Osteocyte (in vitro differentiated cells): ENCODE measurements around the gene TNPO2. TPM values are rescaled to one million over a fixed set of nuclear protein-coding genes. Genes with fewer than 3 reads are reported as not detected.

Experiments
- DNase-seq: peaks from one replicate; pipeline ENCODE4 v3.0.0; 2021; ENCODE audit warnings: mixed read lengths; ENCODE audit not compliant: unreplicated experiment; ENCODE audit errors: extremely low spot score
- H3K27ac Mint-ChIP-seq: one replicate; pipeline ENCODE4 v1.8.0; 2021; ENCODE audit warnings: mild to moderate bottlenecking, mixed read lengths; ENCODE audit not compliant: unreplicated experiment
- H3K27me3 Mint-ChIP-seq: one replicate; pipeline ENCODE4 v1.8.0; 2021; ENCODE audit warnings: mixed read lengths; ENCODE audit not compliant: unreplicated experiment
- H3K36me3 Mint-ChIP-seq: one replicate; pipeline ENCODE4 v1.8.0; 2021; ENCODE audit warnings: mixed read lengths; ENCODE audit not compliant: unreplicated experiment
- H3K4me1 Mint-ChIP-seq: one replicate; pipeline ENCODE4 v1.8.0; 2021; ENCODE audit warnings: mixed read lengths; ENCODE audit not compliant: unreplicated experiment
- H3K4me3 Mint-ChIP-seq: one replicate; pipeline ENCODE4 v1.8.0; 2021; ENCODE audit warnings: mild to moderate bottlenecking, moderate library complexity, mixed read lengths; ENCODE audit not compliant: unreplicated experiment
- H3K9me3 Mint-ChIP-seq: one replicate; pipeline ENCODE4 v1.8.0; 2021; ENCODE audit warnings: mixed read lengths; ENCODE audit not compliant: unreplicated experiment
- total RNA-seq: library from RNA; stranded (reverse); gene quantifications from 2 replicates; pipeline ENCODE4 v1.2.1, GENCODE V29; 2021
- TF ChIP-seq, protein P1 (sequence below): fragments of 200-600 bp; sonication (generic); IDR thresholded peaks from 2 replicates; pipeline ENCODE4 v1.5.0; 2021; ENCODE audit warnings: antibody characterized with exemption, mild to moderate bottlenecking, moderate library complexity

The TNPO2 gene
- total RNA-seq, 1 donor from 2014 or later, result 93.3 TPM

DNA sequence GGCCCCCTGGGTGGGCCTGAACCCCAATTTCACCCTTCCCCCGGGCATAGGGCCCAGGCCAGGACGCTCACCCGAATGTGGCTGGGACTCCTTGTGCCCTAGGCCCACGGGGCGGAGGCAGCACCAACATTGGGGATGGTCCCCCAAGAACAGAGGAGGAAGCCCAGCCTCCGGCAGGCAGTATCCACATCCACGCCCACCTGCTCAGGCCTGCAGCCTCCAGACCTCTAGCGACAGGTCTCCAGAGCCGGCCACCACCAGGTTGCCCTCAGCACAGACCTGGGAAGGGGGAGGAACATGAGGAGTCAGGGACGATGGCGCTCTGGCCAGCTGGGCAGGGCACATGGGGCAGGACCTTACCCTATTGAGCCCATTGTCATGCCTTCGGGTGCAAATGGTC lies 34.7 kb downstream of the TNPO2 start:
- DNase-seq, result no peak
- no peaks in the 10 kb centered on the region for H3K36me3 Mint-ChIP-seq
- no peak overlapping the region for H3K4me3 Mint-ChIP-seq
- no peaks in the 10 kb centered on the region for H3K9me3 Mint-ChIP-seq
- no peak overlapping the region for H3K27ac Mint-ChIP-seq
- no peaks in the 10 kb centered on the region for H3K4me1 Mint-ChIP-seq
- H3K27me3 Mint-ChIP-seq, result no peaks in the 10 kb centered on the region
- TF ChIP-seq, protein P1, sequence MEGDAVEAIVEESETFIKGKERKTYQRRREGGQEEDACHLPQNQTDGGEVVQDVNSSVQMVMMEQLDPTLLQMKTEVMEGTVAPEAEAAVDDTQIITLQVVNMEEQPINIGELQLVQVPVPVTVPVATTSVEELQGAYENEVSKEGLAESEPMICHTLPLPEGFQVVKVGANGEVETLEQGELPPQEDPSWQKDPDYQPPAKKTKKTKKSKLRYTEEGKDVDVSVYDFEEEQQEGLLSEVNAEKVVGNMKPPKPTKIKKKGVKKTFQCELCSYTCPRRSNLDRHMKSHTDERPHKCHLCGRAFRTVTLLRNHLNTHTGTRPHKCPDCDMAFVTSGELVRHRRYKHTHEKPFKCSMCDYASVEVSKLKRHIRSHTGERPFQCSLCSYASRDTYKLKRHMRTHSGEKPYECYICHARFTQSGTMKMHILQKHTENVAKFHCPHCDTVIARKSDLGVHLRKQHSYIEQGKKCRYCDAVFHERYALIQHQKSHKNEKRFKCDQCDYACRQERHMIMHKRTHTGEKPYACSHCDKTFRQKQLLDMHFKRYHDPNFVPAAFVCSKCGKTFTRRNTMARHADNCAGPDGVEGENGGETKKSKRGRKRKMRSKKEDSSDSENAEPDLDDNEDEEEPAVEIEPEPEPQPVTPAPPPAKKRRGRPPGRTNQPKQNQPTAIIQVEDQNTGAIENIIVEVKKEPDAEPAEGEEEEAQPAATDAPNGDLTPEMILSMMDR, result no peak

DNA sequence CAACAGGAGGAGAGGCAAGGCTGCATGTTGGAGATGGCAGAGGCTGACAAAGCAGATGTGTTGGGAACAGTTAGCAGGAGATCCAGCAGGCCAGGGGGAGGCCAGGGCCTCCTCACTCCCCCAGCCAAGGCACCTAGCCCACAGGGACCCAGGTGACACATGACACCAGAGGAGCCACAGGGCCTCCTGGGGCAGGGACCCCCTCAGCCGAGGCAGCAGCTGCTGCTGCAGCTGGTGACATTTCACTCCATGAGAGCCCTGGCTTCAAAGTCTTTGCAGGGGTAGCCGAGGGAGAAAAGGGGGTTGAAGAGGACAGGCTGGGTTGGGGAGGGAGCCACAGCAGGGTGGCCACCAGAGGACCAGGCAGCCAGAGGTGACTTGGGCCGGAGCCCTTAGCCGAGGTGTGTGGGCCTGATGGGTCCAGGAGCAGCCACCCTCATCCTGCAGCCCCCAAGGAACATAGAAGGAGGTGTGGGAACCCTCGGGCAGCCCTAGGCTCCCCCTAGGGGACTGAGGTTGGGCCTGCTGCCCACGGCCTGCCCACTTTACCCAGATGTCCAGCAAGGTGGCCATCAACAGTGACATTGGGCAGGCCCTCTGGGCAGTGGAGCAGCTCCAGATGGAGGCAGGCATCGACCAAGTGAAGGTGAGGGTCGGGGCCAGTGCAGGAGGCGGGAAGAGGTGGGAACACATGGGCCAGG lies 36.1 kb downstream of the TNPO2 start, which contains the start of gene GNG14:
TSS of gene GNG14 (plus strand) at position 503 of the 701 bp plus-strand sequence. CDS start at position 554, 51 bp downstream.
- Mint-ChIP-seq H3K36me3 (no peaks in the 10 kb centered on the region), H3K4me1 (no peaks in the 10 kb centered on the region), H3K27me3 (no peaks in the 10 kb centered on the region), H3K4me3 (no peak within 1 kb of the TSS), H3K27ac (no peak within 1 kb of the TSS), H3K9me3 (no peaks in the 10 kb centered on the region)
- TF ChIP-seq, protein P1, result no peak
- no peak for DNase-seq

GRCh38 chr19:12685831-12686230 lies 37.9 kb downstream of the TNPO2 start:
- no peaks in the 10 kb centered on the region for H3K36me3 Mint-ChIP-seq
- H3K27me3 Mint-ChIP-seq, result no peaks in the 10 kb centered on the region
- no peak overlapping the region for H3K27ac Mint-ChIP-seq
- H3K4me1 Mint-ChIP-seq, result peaks cover 4% of the 10 kb centered on the region
- H3K4me3 Mint-ChIP-seq, result no peak overlapping the region
- no peaks in the 10 kb centered on the region for H3K9me3 Mint-ChIP-seq
- DNase-seq, result no peak
- TF ChIP-seq, protein P1, result no peak

GRCh38 chr19:12681074-12681987 lies 42.4 kb downstream of the TNPO2 start, which contains the start of gene DHPS:
Gene DHPS (minus strand): TSS chr19:12681880. CDS start chr19:12681766, 114 bp downstream.
- H3K36me3 Mint-ChIP-seq, result peaks cover 10% of the 10 kb centered on the region

More at GRCh38 chr19:12681074-12681987, 42.4 kb downstream of the TNPO2 start, which contains the start of gene DHPS:
- no peaks in the 10 kb centered on the region for H3K9me3 Mint-ChIP-seq
- peak within 1 kb of the TSS; percentile 89 for H3K4me3 Mint-ChIP-seq
- no peaks in the 10 kb centered on the region for H3K27me3 Mint-ChIP-seq
- TF ChIP-seq, protein P1, result no peak
- DNase-seq, result peak; percentile 95
- H3K27ac Mint-ChIP-seq, result peak within 1 kb of the TSS; percentile 97
- H3K4me1 Mint-ChIP-seq, result peaks cover 11% of the 10 kb centered on the region
